K562 (cell line): ENCODE results near the gene NINJ1. TPM values are rescaled to one million over a fixed set of nuclear protein-coding genes. Genes with fewer than 3 reads are reported as not detected.

Experiments
- ARID1B ChIP-seq: fragments of 450-650 bp; IDR thresholded peaks from 2 replicates; pipeline ENCODE4 v1.6.1; 2016; ENCODE audit warnings: antibody characterized with exemption, mild to moderate bottlenecking, inconsistent platforms
- CEBPB ChIP-seq: fragments of 450-650 bp; IDR thresholded peaks from 2 replicates; pipeline ENCODE4 v1.6.1; 2016; ENCODE audit warnings: missing genetic modification characterization, missing compliant biosample characterization
- E2F3 ChIP-seq: fragments of 250-450 bp; sonication (Bioruptor Pico); IDR thresholded peaks from 2 replicates; pipeline ENCODE4 v1.4.0; 2020; ENCODE audit warnings: mild to moderate bottlenecking
- ERF ChIP-seq: fragments of 450-650 bp; formaldehyde crosslinking; IDR thresholded peaks from 2 replicates; pipeline ENCODE4 v1.4.0; 2020; ENCODE audit warnings: mild to moderate bottlenecking, mixed read lengths
- GABPB2 ChIP-seq: fragments of 250-450 bp; sonication (Bioruptor Pico); conservative IDR thresholded peaks from 2 replicates; pipeline ENCODE4 v1.5.1; 2021; ENCODE audit warnings: mild to moderate bottlenecking
- GATAD2A ChIP-seq: fragments of 450-650 bp; IDR thresholded peaks from 2 replicates; pipeline ENCODE4 v1.6.1; 2017
- HBP1 ChIP-seq: fragments of 450-650 bp; formaldehyde crosslinking; IDR thresholded peaks from 2 replicates; pipeline ENCODE4 v1.4.0; 2022; ENCODE audit warnings: missing genetic modification characterization
- HDAC8 ChIP-seq: fragments of 450-650 bp; IDR thresholded peaks from 2 replicates; pipeline ENCODE4 v1.6.1; 2016; ENCODE audit warnings: mild to moderate bottlenecking, missing genetic modification characterization, moderate library complexity, missing compliant biosample characterization
- HMBOX1 ChIP-seq: sonication (generic); IDR thresholded peaks from 2 replicates; pipeline ENCODE4 v1.6.1; 2016
- NCOA1 ChIP-seq: fragments of 450-650 bp; IDR thresholded peaks from 2 replicates; pipeline ENCODE4 v1.6.1; 2016; ENCODE audit warnings: low read depth
- PCBP1 ChIP-seq: fragments of 200-400 bp; formaldehyde crosslinking; IDR thresholded peaks from 2 replicates; pipeline ENCODE4 v1.6.1; 2018; ENCODE audit warnings: mild to moderate bottlenecking, low read depth, low read length; ENCODE audit not compliant: poor library complexity, severe bottlenecking
- PML ChIP-seq: IDR thresholded peaks from 2 replicates; pipeline ENCODE4 v1.6.1; 2012; ENCODE audit warnings: low read length, inconsistent platforms
- PTBP1 ChIP-seq: fragments of 200-400 bp; formaldehyde crosslinking; IDR thresholded peaks from 2 replicates; pipeline ENCODE4 v1.6.1; 2017; ENCODE audit warnings: low read depth, low read length
- RAD21 ChIP-seq, 2 experiments: fragments of 250-450 bp in 1 of 2; fragments of 450-650 bp in 1 of 2; sonication (Bioruptor Pico) in 1 of 2; formaldehyde crosslinking in 1 of 2; IDR thresholded peaks in 1 of 2; conservative IDR thresholded peaks in 1 of 2; 2 replicates each; pipeline versions ENCODE4 v1.4.0 to v1.8.0; 2020 to 2022; ENCODE audit warnings: mild to moderate bottlenecking in 2 of 2, moderate library complexity in 1 of 2
- SMAD4 ChIP-seq: fragments of 250-450 bp; sonication (Bioruptor Pico); conservative IDR thresholded peaks from 2 replicates; pipeline ENCODE4 v1.8.0; 2021; ENCODE audit warnings: inconsistent platforms, mild to moderate bottlenecking, moderate library complexity
- STAT6 ChIP-seq: sonication (generic); formaldehyde crosslinking; IDR thresholded peaks from 2 replicates; pipeline ENCODE4 v1.8.1; 2023; ENCODE audit warnings: mild to moderate bottlenecking, missing genetic modification reagents
- ZNF347 ChIP-seq: fragments of 450-650 bp; formaldehyde crosslinking; IDR thresholded peaks from 2 replicates; pipeline ENCODE4 v1.4.0; 2020; ENCODE audit warnings: low read depth, mild to moderate bottlenecking, moderate library complexity
- ZNF41 ChIP-seq: fragments of 250-450 bp; sonication (Bioruptor Pico); conservative IDR thresholded peaks from 2 replicates; pipeline ENCODE4 v1.4.0; 2020; ENCODE audit warnings: mild to moderate bottlenecking
- polyA plus RNA-seq, 8 experiments: library from polyadenylated mRNA; depleted of rRNA in 4 of 8; stranded (reverse) in 5 of 8; unstranded in 3 of 8; fragments of >200 nt; fragmentation: Nextera tagmentation in 2 of 8; fragmentation: Illumina TruSeq in 1 of 8; extraction: Ambion mirVana in 2 of 8; extraction: Trizol in 1 of 8; gene quantifications; 2 replicates each; pipeline versions ENCODE4 v1.2.1 to v1.2.3, GENCODE V29; 2011 to 2014; ENCODE audit warnings: inconsistent platforms in 1 of 8, missing spikeins in 1 of 8
- total RNA-seq, 7 experiments: library from RNA; depleted of rRNA in 6 of 7; stranded (reverse); fragments of >200 nt in 6 of 7; fragmentation: Illumina TruSeq in 2 of 7; extraction: Trizol in 2 of 7; gene quantifications; 2 replicates each; pipeline versions ENCODE4 v1.2.1 to v1.2.3, GENCODE V29; 2011 to 2021; ENCODE audit warnings: low replicate concordance in 1 of 7
- TF ChIP-seq, protein P1 (sequence below), 3 experiments: IDR thresholded peaks in 2 of 3; conservative IDR thresholded peaks in 1 of 3; 2 replicates each; pipeline ENCODE4 v1.5.1; 2011 to 2012; ENCODE audit warnings: low read length in 3 of 3, mild to moderate bottlenecking in 3 of 3, control low read depth in 2 of 3, improper control_type of control experiment in 1 of 3, inconsistent platforms in 1 of 3, low read depth in 1 of 3, mixed read lengths in 1 of 3, moderate library complexity in 1 of 3; ENCODE audit not compliant: insufficient read depth in 2 of 3
- TF ChIP-seq, protein P2 (sequence below): fragments of 450-650 bp; IDR thresholded peaks from one replicate; pipeline ENCODE4 v1.6.1; 2018; ENCODE audit warnings: mild to moderate bottlenecking, moderate library complexity; ENCODE audit not compliant: partially characterized antibody

The NINJ1 gene
- total and polyA plus RNA-seq, 9 of the 15 experiments (the other 6 are each of a cell fraction or from before 2014, with no cell fraction given), result 0.13 to 8.4 (median 4.9) TPM

GRCh38 chr9:93116072-93116961, 17.7 kb downstream of the NINJ1 start (continued):
- TF ChIP-seq HMBOX1, result no peak
- no peak for TF ChIP-seq PCBP1
- TF ChIP-seq RAD21 (CRISPR knock-in tag; conservative IDR thresholded peaks at IDR 0.05 in 1 of 2, IDR thresholded peaks at IDR 0.05 in 1 of 2), result no peak
- TF ChIP-seq ARID1B, result no peak
- 0 out of 2 replicates have a peak, but pooled peaks have one; percentile 32 for TF ChIP-seq SMAD4 (CRISPR knock-in tag)
- no peak for TF ChIP-seq ZNF347 (CRISPR knock-in tag)
- TF ChIP-seq HDAC8 (tag), result no peak
- TF ChIP-seq GABPB2 (CRISPR knock-in tag), result no peak
- no peak for TF ChIP-seq ZNF41 (CRISPR knock-in tag)
- peak; percentile 26; the same call in 1 of the 2 replicates for TF ChIP-seq E2F3 (CRISPR knock-in tag)
- TF ChIP-seq, protein P1, sequence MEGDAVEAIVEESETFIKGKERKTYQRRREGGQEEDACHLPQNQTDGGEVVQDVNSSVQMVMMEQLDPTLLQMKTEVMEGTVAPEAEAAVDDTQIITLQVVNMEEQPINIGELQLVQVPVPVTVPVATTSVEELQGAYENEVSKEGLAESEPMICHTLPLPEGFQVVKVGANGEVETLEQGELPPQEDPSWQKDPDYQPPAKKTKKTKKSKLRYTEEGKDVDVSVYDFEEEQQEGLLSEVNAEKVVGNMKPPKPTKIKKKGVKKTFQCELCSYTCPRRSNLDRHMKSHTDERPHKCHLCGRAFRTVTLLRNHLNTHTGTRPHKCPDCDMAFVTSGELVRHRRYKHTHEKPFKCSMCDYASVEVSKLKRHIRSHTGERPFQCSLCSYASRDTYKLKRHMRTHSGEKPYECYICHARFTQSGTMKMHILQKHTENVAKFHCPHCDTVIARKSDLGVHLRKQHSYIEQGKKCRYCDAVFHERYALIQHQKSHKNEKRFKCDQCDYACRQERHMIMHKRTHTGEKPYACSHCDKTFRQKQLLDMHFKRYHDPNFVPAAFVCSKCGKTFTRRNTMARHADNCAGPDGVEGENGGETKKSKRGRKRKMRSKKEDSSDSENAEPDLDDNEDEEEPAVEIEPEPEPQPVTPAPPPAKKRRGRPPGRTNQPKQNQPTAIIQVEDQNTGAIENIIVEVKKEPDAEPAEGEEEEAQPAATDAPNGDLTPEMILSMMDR (IDR thresholded peaks at IDR 0.05 in 2 of 3, conservative IDR thresholded peaks at IDR 0.05 in 1 of 3; ENCODE audit: insufficient read depth in 2 of 3, low read depth in 1 of 3, low read length in 3 of 3), result no peak
- no peak for TF ChIP-seq HBP1 (CRISPR knock-in tag)
- TF ChIP-seq ERF, result no peak
- no peak for TF ChIP-seq GATAD2A
- TF ChIP-seq NCOA1, result no peak
- no peak for TF ChIP-seq PML
- TF ChIP-seq PTBP1, result no peak
- TF ChIP-seq CEBPB (tag), result peak; percentile 97
- TF ChIP-seq STAT6 (CRISPR knock-in tag), result no peak
- TF ChIP-seq, protein P2, sequence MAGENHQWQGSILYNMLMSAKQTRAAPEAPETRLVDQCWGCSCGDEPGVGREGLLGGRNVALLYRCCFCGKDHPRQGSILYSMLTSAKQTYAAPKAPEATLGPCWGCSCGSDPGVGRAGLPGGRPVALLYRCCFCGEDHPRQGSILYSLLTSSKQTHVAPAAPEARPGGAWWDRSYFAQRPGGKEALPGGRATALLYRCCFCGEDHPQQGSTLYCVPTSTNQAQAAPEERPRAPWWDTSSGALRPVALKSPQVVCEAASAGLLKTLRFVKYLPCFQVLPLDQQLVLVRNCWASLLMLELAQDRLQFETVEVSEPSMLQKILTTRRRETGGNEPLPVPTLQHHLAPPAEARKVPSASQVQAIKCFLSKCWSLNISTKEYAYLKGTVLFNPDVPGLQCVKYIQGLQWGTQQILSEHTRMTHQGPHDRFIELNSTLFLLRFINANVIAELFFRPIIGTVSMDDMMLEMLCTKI, result no peak
